SK-N-DZ (cell line): Measurements from ENCODE around the gene NCOA1.

Source experiments
- DNase-seq: peaks from one replicate; pipeline ENCODE4 v3.0.0-alpha.2; 2015; ENCODE audit warnings: low spot score

The NCOA1 gene

GRCh38 chr2:24690524-24690923, 199.5 kb downstream of the NCOA1 start:
- no peak for DNase-seq

DNA sequence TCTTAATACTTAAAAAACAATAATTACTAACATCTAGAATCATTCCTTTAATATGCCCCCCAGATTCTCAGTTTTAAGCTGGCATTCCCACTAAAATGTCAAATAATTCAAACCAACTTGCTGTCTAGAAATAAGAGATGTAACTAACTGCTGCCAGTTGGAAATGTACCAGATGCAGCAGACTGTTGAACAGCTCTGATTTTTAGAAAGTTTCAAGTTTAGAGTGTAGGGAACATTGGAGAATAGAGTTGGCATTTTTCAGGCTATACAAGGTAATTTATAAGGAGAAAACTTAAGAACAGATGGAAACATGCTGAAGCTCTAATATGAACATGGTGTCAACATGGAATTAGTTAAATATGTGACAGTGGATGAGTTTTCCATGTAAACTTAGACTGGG, 200.8 kb downstream of the NCOA1 start:
- DNase-seq = no peak

GRCh38 chr2:24697792-24698191, 206.7 kb downstream of the NCOA1 start:
- no peak for DNase-seq

DNA sequence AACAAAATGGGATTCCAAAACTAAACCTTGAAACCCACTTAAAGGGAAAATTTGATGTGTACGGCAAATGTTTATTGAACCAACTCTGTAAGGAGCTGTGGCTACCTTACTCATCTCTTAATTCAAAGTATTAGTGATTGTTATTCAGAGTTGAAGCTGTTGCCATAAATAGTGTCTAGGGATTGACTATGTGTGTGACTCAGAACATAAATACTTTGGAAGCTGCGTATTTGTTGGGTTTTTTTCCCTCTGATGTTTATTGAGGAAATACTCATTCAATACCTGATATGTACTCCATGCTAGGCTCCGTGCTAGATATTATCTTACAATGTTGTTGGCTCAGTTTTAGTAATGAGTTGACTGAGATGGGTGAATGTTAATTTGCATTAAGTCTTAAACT, 211.7 kb downstream of the NCOA1 start:
- DNase-seq = no peak

GRCh38 chr2:24704692-24705091, 213.6 kb downstream of the NCOA1 start:
- DNase-seq = no peak

- no peak for DNase-seq
These were observed 216.1 kb downstream of the NCOA1 start for GRCh38 chr2:24707143-24707542.

DNA sequence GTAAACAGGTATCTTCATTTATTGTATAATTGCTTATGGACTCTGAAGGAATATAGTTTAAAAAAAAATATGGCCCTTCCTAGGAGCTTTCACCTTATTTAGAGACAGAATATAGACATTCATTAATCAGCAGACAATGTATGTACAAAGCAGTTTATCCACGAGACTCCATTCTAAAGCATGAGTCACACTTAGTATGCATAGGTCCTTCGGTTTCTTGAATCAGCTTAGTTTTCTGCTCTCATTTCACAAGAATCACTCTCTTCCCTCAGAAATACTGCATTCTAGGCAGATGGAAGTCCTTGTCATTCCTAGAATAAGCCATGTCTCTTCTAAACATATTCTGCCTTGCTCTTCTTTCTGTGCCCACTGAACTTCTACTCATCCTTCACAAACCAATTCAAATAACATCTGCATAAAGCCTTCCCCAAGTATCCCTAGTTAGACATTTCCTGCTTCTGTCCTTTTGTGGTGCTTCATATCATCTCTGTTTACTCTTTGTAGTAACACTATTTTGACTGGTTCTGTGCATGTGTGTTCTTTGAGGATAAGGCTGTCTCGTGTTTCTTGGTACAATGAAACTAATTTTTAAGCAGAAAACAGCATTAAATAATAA, 217.6 kb downstream of the NCOA1 start:
- no peak for DNase-seq

GRCh38 chr2:24710806-24711205, 219.8 kb downstream of the NCOA1 start:
- DNase-seq = no peak

- no peak for DNase-seq
These were observed 220.8 kb downstream of the NCOA1 start for GRCh38 chr2:24711865-24712264.

GRCh38 chr2:24712296-24712695, 221.2 kb downstream of the NCOA1 start:
- no peak for DNase-seq

DNA sequence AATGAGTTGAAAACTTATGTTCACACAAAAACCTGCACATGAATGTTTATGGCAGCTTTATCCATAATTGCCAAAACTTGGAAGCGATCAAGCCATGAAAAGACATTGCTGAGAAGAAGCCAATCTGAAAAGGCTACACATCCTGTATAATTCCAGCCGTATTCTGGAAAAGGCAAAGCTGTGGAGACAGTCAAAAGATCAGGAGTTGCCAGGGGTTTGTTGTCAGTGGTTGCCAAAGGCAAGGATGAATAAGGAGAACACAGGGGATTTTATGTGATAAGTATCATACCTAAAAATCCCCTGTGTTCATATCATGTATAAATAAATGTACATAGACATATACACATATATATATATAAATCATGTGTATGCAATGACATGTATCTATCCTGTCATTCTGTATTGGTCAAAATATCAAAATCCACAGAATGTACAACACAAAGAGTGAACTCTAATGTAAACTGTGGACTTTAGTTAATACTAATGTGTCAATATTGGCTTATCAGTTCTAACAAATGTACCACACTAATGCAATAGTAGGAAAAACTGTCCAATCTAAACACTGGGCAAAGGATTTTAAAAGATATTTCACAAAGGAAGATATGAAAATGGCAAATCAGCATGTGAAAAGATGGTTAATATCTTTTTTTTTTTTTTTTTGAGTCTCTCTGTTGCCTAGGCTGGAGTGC, 226.4 kb downstream of the NCOA1 start:
- no peak for DNase-seq

GRCh38 chr2:24720310-24720709, 229.3 kb downstream of the NCOA1 start:
- no peak for DNase-seq

DNA sequence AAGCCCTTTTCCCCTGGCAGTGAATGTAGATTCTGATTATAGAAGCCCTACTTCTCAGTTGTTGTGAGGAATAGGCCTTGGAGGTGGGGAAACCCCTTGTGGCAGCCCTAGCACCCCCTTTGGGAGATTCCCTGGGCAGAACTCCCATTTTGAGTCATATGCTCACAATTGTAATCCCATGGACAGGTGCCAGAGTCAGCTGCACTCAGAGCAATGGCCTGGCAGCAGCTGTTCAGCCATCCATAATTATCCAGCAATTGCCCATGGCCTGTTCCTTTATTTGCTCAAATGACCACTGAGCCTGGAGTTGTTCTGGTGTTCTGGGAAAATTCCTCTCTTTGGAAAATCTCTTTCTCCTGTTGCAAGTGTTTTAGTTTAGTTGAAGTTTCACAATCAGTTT, 230.4 kb downstream of the NCOA1 start:
- no peak for DNase-seq

DNA sequence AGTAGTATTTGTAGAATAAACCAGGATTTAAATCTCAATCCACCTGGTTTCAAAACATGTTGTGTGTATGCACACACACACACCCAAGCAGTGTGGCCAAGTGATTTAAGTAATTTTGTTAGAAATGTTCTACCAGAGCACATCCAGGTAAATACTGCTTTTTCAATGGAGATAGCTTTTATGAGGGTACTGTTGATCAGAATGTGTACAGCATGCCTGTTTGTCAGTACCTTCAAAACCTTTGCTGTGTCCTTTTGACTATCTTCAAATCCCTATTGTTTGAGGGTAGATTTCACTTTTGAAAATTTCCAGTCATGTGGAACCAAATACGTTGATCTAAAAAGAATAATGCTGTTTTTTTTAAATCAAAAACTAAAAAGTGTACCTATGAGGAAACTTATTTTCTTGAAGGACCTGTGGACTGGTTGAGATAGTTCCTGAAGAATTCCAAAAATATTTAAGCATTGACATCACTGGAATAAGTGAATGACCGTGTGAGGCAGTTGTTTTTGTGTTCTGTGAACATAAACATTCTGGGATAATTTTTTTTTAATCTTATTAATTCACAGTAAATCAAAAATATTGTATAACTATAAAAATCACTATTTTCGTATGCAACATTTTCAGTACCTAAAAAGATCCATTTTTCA, 231.2 kb downstream of the NCOA1 start:
- no peak for DNase-seq

- DNase-seq = no peak
These were observed 232.1 kb downstream of the NCOA1 start for GRCh38 chr2:24723191-24723590.

GRCh38 chr2:24723665-24724064, 232.6 kb downstream of the NCOA1 start:
- no peak for DNase-seq

GRCh38 chr2:24724111-24724775, 233.2 kb downstream of the NCOA1 start:
- no peak for DNase-seq

- DNase-seq = no peak
These were observed 234.9 kb downstream of the NCOA1 start for GRCh38 chr2:24725956-24726355.

DNA sequence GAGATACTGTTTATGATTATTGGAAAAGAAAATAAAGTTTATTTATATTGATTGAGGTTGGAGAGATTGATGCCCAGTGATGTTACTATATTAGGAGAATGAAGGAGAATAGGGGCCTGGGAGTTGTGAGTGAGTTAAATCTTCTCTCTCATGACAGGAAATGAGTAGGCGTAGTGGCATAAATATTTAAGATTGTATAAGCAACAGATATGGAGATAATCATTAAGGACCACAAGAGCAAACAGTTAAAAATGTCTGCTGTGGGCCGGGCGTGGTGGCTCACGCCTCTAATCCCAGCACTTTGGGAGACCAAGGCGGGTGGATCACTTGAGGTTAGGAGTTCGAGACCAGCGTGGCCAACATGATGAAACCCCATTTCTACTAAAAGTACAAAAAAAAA, 239.4 kb downstream of the NCOA1 start:
- DNase-seq = no peak

- DNase-seq = no peak
These were observed 240.0 kb downstream of the NCOA1 start for GRCh38 chr2:24731040-24731439.

DNA sequence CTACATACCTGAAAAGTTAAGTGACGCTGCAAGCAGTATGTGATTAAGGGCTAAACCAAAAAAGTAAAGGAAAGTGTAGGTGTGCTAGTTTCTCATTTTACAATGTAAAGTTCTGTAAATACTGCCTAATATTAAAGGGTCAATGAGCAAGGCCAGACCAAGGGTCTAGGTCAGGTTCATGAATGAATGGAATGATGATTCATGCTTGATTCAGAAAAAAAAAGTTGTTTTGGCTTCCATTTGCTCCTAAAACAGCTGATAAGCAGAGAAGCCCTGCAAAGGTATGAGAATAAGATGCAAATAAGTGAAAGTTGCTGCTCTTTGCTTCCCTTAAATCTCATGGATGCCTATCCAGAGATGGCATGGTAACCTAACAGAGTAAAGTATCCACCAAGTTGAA, 240.9 kb downstream of the NCOA1 start:
- DNase-seq = no peak

- no peak for DNase-seq
These were observed 243.7 kb downstream of the NCOA1 start for GRCh38 chr2:24734741-24735140.
